NOMO-1 treated with dmso at 0.1 percent for 144 hours (cell line): ENCODE results near the gene PRR5L.
A peak's percentile ranks its signal among the peaks of the same experiment; 100 is the strongest.
"Not testable (repeated sequence)": the region's sequence is repeated elsewhere in the genome, so short reads cannot be mapped to it uniquely, and the experiment has no call there.

Experiments used
- DNase-seq: peaks from one replicate; lab custom pipeline; 2025; ENCODE audit not compliant: unreplicated experiment; lab: John Stamatoyannopoulos, UW

The PRR5L gene

GRCh38 chr11:36454941-36455631, 159.0 kb downstream of the PRR5L start:
- no peak for DNase-seq

GRCh38 chr11:36455658-36456111, 159.6 kb downstream of the PRR5L start:
- DNase-seq, result no peak

- no peak for DNase-seq
Measured at GRCh38 chr11:36456156-36456555, 160.1 kb downstream of the PRR5L start.

GRCh38 chr11:36458129-36458915, 162.2 kb downstream of the PRR5L start:
- no peak for DNase-seq

GRCh38 chr11:36459046-36459445, 163.0 kb downstream of the PRR5L start:
- DNase-seq, result no peak

- no peak for DNase-seq
Measured at GRCh38 chr11:36460220-36460619, 164.1 kb downstream of the PRR5L start.

GRCh38 chr11:36462321-36462720, 166.2 kb downstream of the PRR5L start:
- no peak for DNase-seq

- DNase-seq, result no peak
Measured at GRCh38 chr11:36463781-36464180, 167.7 kb downstream of the PRR5L start.

GRCh38 chr11:36464720-36465119, 168.6 kb downstream of the PRR5L start:
- no peak for DNase-seq

- DNase-seq, result no peak
Measured at GRCh38 chr11:36465449-36466163, 169.5 kb downstream of the PRR5L start.

- DNase-seq, result no peak
Measured at GRCh38 chr11:36467012-36467411, 170.9 kb downstream of the PRR5L start.

GRCh38 chr11:36467916-36468315, 171.8 kb downstream of the PRR5L start:
- DNase-seq, result no peak

- no peak for DNase-seq
Measured at GRCh38 chr11:36469063-36469462, 173.0 kb downstream of the PRR5L start.

- no peak for DNase-seq
Measured at GRCh38 chr11:36469881-36470802, 174.1 kb downstream of the PRR5L start.

- no peak for DNase-seq
Measured at GRCh38 chr11:36471577-36471976, 175.5 kb downstream of the PRR5L start.

GRCh38 chr11:36475192-36475591, 179.1 kb downstream of the PRR5L start:
- no peak for DNase-seq

GRCh38 chr11:36478700-36479329, 182.7 kb downstream of the PRR5L start:
- peak; percentile 16 for DNase-seq

- DNase-seq, result no peak
Measured at GRCh38 chr11:36480833-36481232, 184.7 kb downstream of the PRR5L start.

- DNase-seq, result not testable (repeated sequence)
Measured at GRCh38 chr11:36483042-36483441, 187.0 kb downstream of the PRR5L start.

- DNase-seq, result no peak
Measured at GRCh38 chr11:36485298-36486002, 189.4 kb downstream of the PRR5L start.
